Activated CD4-positive, alpha-beta T cell treated with anti-CD3 and anti-CD28 coated beads, Interleukin-2, amount 50 U/mL, for 48 hours (primary cell): ENCODE data around the gene COX7A2L.
"Not testable (repeated sequence)": the region's sequence is repeated elsewhere in the genome, so short reads cannot be mapped to it uniquely, and the experiment has no call there.

Experiments
- DNase-seq, 2 experiments: peaks; one replicate each; pipeline ENCODE4 v3.0.0-alpha.2; 2020

Gene COX7A2L

DNA sequence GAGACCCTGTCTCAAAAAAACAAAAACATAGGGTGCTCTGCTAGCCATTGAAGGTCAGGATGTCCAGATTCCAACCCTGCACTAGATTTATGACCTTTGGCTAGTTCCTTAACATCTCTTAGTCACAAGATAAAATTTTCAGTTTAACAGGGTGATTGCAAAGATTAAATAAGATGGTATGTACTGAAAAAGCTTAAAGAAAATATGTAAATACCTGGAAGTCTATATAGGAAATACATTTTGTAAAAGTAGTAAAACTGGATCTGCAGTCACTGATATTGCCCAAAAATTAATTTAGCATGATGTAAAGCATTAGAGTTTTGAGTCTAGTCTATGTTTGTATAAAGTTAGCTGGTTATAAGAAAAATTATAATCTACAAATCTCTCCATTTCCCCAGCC is 5.4 kb upstream of the COX7A2L start:
- no peak for DNase-seq

DNA sequence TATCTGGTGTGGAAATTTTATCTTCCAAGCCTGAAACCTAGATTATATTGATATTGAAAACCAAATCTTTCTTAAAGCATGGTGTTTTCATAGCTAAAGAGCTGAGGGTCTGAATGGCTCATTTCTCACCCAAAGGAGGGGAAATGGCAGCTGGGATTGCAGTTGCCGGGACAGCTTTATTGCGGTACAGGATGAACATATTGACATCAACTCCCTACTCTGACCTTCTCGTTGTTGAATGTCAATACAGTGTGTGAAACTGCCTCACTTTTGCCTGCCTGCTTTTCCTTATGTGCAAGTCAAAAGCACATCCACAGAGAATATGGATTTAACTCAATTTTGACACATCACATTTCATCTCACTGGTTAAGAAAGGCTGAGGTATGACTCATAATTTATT is 3.6 kb upstream of the COX7A2L start:
- DNase-seq: no peak

DNA sequence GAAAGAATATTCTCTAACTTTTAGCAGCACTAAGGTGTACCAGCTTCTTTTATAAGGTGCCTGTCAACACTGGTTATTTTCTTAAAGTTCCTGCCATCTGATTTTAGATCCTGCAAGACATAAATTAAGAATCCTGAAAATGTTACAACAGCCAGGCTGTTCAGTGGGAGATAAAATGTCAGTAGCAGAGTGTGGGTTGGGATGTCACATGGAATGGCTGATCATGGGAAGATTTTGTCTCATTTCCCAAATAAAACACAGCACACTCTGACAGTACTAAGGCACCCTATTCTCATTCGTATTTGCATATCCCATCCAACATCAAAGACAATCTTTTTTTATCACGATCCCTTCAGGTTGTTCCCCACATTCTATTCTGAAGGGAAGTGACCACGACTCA is 2.4 kb upstream of the COX7A2L start:
- DNase-seq: no peak

DNA sequence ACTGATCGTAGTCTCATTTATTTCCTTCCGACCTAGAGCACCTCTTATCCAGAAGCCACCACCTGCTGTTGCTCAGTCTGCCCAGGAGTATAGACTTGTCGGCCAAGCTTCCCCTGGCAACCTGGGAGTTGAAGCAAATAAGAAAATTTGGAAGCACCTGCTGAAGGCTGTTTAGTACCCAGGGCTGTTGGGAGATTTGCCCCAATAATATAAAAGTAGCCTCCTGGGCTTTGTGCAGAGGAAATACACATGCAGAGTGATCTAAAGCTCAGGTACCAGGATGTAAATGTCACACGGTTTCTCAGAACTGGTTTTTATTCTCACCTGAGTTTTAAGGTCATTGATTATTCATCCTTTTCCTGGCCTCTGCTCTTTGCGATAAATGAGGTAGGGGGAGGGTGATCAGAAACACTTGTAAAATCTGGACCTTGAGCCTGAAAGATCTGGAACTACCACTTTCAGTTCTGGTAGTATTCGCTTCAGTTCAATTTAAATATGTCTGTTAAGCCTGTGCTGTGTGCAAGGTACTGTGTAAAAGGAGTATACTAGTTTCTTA is 789 bp upstream of the COX7A2L start:
- DNase-seq: no peak

DNA sequence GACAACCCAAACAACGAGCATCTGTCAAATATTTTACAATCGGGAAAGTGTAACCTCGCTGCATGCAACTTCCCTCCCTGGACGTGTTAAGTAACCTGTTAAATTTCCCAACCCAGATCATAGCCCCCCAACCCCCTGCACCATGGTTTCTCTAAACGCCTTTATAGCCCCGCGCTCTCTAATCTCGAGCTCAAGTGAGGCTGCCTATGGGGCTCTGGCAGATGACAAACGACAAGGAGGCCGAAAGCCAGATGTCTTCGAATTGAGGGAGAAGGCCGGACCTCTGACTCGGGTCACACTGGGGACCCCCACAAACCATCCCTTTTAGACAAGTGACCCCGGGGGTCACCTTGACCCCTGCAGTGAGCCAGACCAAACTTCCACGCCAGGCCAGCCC is 526 bp downstream of the COX7A2L start:
- no peak for DNase-seq

DNA sequence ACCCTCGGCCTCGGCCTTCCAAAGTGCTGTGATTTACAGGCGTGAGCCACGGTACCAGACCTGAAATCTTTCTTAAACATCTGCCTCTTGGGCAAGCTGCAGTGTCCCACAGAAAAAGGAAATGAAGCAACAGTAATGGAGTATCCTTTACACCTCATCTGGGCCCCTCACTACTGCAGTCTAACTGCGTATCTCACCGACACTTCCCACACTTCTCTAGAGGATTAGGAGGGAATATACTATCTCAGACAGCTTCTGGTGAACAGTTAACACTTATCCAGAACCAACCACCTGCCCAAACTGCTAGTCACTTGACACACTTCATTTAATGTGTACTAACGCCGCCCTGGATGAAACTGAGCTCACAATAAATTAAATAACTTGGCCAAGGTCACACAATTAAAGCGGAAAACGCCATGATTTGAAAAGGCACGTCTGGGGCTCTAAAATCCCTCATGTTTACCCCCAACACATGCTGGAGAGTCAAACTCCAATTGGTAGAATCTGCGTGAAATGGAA is 993 bp downstream of the COX7A2L start:
- peak in 1 of 2 experiments; percentile 15 for DNase-seq

DNA sequence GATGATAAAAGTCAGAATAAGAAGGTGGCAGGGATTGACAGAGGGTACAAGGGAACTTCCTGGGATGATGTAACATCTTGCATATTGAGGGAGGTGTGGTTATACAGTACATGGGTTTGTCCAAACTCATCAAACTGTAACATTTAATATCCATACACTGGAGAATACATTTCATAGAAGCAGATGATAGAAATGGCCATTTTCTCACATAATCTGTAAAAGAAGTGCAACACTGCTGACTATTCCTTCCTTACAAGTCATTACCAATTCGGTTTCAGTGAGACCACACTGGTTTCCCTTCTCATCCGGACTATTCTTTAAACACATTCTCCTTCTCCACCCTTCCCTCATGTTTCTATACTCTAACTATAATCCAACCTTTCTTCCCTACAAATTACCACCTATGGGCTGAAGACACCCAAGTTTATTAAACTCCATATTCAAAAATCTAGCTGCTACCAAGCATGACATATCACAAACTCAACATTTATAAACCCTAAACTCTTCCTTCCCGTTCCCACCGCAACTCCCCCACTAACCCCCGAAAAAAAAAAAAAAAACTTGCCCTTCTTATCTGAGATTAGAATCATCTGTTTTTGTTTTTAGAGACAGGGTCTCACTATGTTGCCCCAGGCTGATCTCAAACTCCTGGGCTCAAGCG is 1.6 kb downstream of the COX7A2L start:
- no peak for DNase-seq

DNA sequence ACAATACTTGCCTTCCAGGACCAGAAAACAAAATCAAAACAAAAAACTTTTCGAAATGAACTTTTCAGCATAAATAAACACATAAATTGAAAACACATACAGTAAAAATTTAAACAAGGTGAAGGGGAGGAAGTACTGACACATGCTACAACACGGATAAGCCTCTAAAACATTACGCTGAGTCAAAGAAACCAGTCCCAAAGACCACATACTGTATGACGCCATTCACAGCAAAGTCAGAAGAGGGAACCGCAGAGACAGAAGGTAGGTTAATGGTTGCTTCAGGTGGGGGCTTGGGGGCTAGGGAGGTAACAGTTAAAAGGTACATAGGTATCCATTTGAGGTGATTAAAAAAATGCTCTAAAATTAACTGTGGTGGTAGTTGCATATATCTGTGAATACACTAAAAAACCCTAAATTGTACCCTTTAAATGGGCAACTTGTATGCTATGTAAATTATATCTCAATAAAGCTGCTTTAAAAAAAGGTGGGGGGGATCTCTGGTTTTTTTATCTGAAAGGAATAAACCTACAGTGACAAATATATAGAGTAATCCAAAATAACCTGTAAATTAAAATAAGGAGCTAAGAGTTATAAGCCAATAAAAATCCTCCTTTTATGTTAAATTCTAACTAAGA is 7.1 kb downstream of the COX7A2L start:
- no peak for DNase-seq

DNA sequence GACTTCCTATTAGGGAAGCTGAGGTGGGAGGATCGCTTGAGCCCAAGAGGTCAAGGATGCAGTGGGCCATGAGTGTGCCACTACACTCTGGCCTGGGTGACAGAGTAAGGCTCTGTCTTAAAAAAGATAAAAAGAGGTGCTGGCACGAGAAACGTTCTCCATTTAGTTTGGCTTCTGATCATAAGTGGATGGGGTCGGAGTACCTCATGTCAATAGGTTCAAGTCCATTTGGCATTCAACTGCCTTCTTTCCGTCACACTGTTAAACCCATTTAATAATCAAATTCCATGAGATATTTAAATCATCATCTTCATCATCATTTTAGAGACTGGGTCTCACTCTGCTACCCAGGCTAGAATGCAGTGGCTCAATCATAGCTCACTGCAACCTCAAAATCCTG is 9.2 kb downstream of the COX7A2L start:
- no peak for DNase-seq

DNA sequence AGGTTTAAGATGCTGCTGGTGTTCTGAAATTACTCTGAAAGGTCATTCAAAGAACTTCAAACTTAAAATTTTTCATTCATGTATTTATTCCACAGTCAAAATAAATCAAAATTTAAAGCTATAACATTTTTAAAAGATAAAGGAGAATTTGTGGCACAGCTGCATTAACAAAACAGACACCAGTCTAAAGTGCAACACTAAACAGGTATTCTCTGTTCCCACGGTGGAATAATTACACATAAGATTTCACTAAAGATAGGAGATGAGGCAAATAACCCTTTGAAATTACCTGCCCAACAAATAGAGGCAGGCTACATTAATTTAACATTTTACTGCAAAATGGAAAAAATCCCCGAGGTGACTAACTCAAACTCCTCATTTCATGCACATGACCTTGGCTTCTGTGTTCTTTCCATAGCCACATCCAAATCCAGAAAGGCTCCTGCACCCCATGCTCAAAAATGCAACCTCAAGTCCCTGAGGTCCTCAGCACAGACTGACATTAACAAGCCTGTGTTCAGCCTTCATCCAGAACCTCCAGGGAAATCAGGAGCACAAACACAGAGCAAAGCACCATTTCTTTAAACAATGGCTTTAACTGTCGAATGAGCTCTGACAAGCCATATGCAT is 10.5 kb downstream of the COX7A2L start:
- no peak for DNase-seq

DNA sequence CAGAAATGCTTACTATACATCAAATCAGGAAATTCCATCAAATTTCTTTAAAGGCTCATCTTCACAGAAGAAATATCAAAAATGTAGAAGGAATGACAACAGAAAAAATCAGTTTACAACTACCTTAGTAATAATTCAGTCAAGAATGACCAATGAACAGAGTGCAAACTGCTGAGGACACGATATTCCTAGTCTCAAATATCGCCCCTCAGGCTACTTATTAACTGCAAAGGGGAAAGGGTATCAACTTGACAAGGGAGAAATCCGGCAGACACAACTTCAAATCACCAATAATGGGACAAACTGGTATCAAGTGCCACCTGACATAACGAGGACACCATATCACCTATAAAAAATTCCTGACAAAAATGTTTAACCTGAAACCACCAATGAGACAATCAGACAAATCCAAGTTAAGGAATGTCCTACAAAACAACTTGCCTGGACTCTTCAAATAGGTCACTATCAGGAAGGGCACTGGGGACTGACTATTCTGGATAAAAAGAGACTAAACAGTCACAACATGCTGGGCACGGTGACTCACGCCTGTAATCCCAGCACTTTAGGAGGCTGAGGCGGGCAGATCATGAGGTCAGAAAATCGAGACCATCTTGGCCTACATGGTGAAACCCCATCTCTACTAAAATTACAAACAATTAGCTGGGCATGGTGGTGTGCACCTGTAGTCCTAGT is 12.8 kb downstream of the COX7A2L start:
- no peak for DNase-seq

DNA sequence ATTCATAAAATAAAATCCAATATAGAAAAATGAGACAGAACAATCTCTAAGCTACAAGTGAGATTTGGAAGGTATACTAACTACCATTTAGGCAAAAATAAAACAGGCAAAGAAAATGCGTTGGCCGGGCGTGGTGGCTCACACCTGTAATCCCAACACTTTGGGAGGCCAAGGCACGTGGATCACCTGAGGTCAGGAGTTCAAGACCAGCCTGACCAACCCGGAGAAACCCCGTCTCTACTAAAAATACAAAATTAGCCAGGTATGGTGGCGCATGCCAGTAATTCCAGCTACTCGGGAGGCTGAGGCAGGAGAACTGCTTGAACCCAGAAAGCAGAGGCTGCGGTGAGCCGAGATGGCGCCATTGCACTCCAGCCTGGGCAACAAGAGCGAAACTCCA is 13.5 kb downstream of the COX7A2L start:
- not testable (repeated sequence) for DNase-seq

DNA sequence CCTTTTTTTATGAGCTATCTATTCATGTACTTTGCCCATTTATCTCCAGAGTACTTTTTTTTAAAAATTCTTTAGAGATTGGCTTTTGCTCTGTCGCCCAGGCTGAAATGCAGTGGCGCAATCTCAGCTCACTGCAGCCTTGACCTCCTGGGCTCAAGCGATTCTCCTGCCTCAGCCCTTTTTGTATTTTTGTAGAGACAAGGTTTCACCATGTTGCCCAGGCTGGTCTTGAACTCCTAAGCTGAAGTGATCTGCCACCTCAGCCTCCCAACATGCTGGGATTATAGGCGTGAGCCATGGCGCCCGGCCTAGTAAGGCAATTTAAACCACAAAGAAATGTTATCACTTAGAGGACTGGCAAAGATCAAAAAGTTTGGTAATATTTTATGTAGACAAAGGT is 14.2 kb downstream of the COX7A2L start:
- DNase-seq: not testable (repeated sequence)

DNA sequence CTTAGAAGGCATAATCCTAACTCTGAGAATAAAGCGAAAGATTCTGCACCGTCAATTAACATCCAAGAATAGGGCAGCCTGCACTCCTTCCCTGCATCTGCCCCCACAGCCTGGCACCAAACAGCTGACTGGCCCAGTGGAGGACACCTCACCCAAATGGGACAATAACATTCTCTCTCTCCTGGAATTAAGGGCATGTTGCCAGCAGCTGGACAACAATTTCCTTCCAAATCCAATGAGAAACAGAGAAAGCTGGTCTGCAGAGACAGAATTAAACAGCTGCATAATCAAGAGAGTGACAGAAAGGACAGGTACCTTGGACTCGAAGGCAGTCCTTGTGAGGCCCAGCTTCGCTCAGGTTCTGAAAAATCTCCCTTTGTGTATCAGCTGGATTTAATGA is 15.0 kb downstream of the COX7A2L start:
- DNase-seq: no peak

DNA sequence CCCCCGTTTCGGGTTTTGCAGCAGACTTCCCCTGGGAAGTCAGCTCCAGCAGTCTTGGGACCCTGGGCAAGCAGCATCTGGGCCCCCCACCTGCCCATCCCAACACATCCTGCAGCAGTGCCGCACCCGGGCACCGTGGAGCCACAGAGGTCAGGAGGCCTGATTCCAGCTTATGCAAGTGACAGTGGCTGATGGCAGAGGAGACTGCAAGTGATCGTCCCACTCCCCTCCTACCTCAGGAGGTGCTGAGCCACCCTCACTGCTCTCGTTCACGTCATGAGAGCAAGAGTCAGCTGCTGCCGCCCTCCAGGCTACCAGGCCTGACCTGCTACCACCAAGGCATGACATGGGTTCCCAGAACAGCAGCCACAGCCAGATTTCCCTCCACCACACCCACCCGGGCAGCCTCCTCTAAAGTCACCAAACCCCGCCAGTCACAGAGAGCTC is 18.2 kb downstream of the COX7A2L start:
- no peak for DNase-seq

DNA sequence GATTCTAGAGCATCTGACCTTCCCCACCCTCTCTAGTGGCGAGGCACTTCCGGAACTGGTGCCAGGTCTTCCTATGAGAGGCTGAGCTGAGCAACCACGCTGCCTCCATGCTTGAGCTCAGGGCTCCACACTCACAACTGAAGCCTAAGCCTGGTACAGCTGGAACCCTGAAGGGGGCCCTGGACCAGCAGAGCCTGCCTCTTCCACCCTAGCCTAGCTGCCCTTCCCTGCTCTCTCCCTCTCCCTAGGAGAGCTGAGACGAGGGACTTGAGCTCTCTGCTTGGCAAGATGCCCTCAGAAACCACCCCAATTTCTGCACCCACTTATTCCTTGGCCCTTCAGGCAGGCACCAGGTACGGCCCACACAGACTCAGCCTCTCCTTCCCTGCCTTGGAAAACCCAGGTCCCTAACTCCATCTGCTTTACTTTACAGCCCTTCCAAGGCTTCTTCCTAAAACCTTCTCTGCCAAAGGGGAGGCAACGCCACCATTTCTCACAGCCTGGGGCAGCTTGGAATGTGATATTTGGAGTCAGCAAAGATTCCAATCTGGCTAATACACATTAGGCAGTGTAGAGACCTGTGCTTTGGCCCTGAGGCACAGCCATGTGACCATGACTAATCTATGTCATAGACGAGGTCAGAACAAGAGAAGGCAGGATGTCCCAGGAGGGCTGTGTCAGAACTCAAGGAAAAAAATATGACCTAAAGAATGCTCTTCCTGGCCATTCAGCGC is 18.8 kb downstream of the COX7A2L start:
- DNase-seq: no peak

DNA sequence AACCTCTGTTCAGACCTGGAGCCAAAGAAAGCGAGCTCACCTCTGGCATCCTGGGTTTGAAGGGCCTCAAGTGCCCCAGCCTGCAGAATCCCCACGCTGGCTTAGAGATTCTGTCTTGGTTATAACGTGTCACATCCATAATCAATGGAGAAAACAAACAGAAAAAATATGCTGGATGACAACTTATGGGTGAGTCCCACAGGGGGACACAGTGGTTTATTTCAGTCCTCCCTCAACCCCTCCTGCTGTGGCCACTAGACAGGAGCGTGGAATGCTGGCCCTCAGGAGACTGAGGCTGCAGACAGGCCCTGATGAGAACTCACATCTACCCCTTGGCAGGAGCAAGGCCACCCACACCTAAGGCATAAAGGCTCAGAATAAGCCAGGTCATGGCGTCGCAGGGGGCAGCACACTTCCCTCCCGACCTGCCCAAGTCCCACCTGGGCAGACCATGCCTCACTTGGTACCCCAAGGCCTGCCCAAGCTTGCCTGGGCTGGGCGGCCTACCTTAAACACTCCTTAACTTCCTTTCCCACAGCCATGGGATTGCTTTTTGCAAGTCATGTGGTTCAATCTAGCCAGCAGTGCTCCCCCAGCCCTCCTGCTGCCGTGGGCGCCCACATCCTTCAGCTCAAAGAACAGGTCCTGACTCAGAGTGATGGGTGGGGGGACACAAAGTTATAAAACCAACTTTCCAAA is 19.9 kb downstream of the COX7A2L start:
- DNase-seq: no peak

DNA sequence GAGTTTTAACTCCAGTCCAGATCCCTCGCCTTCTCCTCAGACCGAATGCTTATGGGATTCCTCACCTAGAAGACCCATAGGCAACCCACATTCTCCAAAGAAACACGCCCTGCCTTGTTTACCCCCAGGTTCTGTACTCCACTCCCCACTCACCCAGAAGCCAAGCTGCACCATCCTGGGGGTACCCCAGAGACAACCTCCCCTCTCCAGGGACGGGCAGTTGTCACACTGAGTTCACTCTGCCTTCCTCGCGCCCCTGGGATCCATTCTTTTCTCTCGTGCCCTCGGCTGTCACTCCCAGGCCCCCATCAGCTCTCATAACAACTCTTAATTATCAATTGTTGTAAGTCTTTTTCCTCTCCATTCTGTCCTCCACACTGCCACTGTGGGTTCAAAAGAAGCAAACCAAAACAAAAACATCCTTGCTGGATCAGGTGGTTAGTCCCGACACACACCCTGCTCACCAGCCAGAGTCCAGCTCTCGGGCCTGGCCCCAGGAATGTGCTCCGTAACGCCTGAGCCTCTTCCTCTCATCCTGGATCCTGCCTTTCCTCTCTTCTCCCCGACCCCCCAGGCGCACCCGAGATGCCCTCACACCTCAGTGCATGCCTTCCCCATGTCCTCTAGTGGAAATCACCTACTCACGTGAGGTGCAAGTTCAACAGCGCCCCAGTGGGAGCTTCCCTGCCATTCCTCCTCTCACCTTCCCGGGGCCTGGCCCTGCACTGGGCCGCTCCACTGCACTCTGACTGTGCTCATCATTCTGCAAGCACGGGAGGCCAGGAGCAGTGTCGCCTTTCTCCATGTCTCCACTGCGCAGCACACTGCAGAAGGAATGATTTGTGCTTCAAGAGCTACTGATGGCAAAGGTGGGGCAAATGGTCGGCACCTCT is 20.7 kb downstream of the COX7A2L start:
- DNase-seq: no peak

DNA sequence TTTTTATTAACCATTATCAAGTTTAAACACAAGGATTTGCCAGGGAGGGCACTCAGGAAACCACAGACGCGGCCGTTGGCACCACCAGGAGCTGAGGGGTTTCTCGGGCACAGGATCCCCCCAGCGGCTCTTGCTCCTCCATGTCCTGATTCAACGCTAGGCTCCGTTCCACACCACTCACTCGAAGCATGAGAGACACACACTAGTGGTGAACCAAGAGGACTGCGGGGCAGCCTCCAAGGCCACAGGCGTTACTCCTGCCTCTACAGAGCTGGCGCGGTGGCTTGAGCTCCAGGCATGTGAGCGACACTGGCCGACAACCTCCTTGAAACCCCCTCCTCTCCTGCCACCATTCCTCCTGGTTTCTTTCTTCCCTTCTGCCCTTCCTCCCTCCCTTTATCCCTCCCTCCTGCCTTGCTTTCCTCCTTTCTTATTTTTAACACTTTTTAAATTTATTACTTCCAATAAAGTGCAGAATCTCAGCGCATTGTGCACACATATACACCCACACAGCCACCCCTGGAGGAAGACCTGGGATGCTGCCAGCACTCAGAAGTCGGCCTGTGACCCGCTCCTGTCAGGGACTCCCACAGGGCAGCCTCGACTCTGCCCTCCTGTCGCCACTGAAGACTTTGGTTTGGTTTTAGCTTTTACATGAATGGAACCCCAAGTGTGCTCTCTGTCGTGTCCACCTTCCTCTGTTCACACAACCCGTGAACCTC is 21.7 kb downstream of the COX7A2L start:
- DNase-seq: no peak

DNA sequence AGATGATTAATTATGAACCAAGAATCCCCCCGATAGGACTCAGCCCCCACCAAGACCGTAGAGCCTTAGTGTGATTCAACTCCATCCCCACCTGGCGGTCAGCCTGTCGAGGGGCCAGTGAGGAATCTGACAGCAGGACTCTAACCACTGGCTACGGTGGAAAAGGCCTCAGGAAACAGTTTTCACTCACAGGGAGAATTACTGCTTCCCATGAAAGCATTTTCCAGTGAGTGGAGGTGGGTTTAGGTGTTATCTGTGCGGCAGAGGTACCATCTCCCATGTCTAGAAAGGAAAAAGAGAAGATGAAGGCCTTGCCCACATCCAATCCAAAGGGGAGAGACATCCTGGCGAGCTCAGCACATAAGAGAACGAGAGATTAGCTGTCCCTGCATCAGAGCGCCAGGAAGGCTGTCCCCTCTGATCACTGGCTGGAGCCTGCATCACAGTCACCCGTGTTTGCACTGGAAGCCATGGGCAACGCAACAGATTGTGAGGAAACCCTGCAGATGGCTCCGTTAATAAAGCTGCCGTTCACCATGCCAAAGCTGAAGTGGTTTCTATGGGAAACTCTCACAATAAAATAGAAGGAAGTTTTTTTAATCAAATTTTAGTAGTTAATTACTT is 22.3 kb downstream of the COX7A2L start:
- DNase-seq: no peak
